Stomach (tissue), 4 donors: ENCODE data around the gene CNTN1.

Source experiments
- CTCF ChIP-seq, 7 experiments: fragments of 450-650 bp in 4 of 7; fragments of 200-600 bp in 3 of 7; sonication (generic) in 3 of 7; IDR thresholded peaks; one replicate each; pipeline ENCODE4 v1.5.1; 2016 to 2019; ENCODE audit warnings: antibody characterized with exemption in 7 of 7, control low read depth in 2 of 7, mild to moderate bottlenecking in 1 of 7
- POLR2A ChIP-seq, 4 donors: fragments of 450-650 bp; IDR thresholded peaks; one replicate each; pipeline ENCODE4 v1.6.1; 2016; ENCODE audit warnings: antibody characterized with exemption in 4 of 4, control low read depth in 2 of 4, mild to moderate bottlenecking in 1 of 4, moderate library complexity in 1 of 4
- POLR2AphosphoS5 ChIP-seq, 3 donors: sonication (generic); formaldehyde crosslinking; IDR thresholded peaks; one replicate each; pipeline ENCODE4 v1.6.1; 2016; ENCODE audit warnings: antibody characterized with exemption in 3 of 3

DNA sequence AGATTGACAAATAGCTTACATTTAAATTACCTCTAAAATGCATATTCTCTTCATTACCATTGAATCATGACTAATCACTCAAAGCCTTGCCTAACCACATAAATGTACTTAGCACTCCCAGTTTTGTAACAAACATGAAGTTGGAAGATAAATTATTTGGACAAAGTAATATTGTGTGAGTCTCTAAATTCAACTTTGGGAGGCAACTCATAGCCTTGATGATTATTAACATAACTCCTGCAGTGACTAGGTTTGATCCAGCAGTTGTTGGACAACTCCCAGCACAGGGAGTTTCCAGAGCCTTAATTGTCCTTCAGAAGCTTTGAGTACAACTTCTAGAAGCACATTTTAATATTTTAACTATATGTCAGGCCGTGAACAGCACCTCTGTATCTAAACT is 342.4 kb downstream of the CNTN1 start:
- TF ChIP-seq POLR2A (IDR thresholded peaks at IDR 0.05) (no peak), CTCF (IDR thresholded peaks at IDR 0.05) (no peak), POLR2AphosphoS5 (IDR thresholded peaks at IDR 0.05) (no peak)
